GM11168 (cell line): Measurements from ENCODE around the gene MYADML2.
"Not testable (repeated sequence)": the region's sequence is repeated elsewhere in the genome, so short reads cannot be mapped to it uniquely, and the experiment has no call there.

ENCODE experiments used
- in situ Hi-C: fragments of 300-500 bp; cut with MboI; formaldehyde crosslinking; loops from one replicate; pipeline ENCODE4 v1.12.0; 2022; ENCODE audit warnings: low sequenced_read_pairs; ENCODE audit not compliant: unreplicated experiment

The MYADML2 gene

GRCh38 chr17:81947189-81947588, at the start of gene MYADML2:
Gene MYADML2 (minus strand): TSS chr17:81947233. CDS start chr17:81941741, 5,492 bp downstream.
- in situ Hi-C loops = no loop called here

GRCh38 chr17:81996232-81996756, 49.3 kb upstream of the MYADML2 start:
- in situ Hi-C loops = no loop called here

DNA sequence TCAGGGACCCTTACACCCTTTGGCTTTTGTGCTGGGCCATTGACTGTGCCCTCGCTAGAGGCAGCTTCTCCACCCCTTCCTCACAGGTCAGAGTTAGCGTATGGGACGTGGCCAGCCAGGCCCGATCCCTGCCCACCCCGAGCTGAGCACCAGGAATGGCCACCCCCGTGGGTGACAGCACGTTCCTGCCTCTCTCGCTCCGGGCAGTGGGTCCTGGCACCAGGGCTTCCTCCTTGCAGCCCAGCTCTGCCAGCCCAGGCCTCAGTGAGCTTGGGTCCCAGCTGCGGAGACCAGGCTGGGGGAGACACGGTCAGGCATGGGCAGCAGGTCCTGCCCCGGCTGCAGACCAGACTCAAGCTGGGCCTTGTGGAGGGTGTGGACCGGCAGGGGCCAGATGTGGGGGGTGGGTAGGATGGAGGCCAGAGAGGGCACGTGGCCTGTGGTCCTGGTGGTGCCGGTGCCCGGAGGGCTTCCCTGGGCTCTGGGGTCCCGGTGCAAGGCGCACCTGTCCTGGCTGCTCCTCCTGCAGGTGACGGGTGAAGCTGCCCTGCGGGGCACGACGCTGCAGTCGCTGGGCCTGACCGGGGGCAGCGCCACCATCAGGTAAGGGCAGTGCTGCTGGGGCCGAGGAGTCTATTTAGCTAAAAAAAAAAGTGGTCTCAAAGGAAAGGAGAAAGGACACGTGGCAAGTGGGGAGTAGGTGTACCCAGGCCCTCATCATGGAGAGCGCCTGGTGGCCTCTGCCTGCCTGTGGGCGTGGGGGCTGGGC, 48.6 kb upstream of the MYADML2 start:
- in situ Hi-C loops = no loop called here

- in situ Hi-C loops = no loop called here
Observed at GRCh38 chr17:81994593-81995462, 47.8 kb upstream of the MYADML2 start.

DNA sequence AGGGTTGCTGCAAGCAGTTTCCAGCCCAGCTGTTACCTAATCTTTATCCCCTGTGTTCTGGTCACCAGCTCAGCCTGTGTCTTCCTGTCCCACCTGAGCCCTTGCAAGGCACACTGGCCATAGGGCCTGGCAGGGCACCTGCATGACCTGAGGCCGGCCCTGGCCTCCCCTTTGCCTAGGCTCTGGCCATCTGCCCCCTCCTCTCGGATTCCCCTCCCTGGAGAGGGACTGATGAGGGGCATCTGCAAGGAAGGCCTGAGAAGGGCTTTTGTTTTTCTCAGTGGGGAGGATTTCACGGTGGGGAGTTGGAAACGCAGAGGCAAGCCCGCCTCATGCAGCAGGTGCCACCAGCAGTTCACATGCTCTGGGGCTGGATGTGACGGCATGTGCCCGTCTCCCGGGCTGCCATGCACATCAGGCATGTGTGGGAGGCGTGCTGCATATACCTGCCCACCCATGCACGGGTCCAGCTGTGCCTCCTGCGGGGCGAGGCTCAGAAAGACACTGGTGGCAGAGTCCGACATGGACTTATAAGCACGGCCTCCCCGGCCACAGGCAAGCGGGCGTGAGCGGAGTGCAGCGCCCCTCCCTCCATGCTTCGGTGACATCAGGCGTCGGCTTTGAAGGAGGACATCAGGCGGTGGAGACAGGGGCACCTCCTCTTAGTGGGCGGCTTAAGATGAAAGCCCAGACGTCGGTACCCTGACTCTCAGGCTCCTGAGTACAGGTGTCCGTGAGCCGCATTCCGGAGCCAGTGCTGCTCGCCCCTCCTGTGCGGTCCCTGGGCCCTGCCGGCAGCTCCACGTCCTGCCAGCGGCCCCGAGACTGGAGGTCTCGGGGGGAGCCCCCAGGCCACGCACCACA, 46.9 kb upstream of the MYADML2 start:
- in situ Hi-C loops = no loop called here

- in situ Hi-C loops = no loop called here
Observed at GRCh38 chr17:81992306-81993102, 45.5 kb upstream of the MYADML2 start.

DNA sequence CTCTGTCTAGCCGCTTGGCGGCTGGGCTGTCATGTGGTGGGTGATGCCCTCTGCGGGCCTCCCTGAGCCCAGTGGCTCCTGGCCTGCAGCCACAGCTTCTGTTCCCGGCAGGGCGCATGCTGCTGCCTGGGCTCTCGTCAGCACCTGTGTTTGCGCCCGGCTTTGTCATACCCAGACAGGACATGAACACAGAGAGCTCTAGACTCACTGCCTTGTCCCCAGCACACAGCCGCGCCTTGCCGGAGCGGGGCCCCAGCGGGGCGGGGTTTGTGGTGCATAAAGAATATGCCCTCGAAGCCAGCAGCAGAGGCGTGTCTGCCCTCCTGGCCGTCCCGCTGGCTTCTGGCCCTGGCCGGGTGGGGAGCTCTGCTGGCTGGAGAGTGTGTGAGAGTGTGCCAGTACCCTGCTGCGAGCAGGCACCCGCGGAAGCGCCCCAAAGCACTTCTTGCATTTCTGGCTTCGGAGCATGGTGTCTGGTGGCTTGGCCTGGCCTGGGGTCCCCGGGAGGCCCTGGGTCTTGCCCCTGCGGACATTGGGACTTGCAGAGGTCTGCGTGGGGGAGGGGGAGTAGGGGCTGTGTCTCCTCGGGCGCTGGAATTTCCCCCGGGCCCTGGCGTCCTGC, 44.8 kb upstream of the MYADML2 start:
- in situ Hi-C loops = no loop called here

- in situ Hi-C loops = no loop called here
Observed at GRCh38 chr17:81990836-81991683, 44.0 kb upstream of the MYADML2 start.

GRCh38 chr17:81987161-81987770, 40.2 kb upstream of the MYADML2 start:
- in situ Hi-C loops = no loop called here

GRCh38 chr17:81986606-81987005, 39.6 kb upstream of the MYADML2 start:
- in situ Hi-C loops = no loop called here

DNA sequence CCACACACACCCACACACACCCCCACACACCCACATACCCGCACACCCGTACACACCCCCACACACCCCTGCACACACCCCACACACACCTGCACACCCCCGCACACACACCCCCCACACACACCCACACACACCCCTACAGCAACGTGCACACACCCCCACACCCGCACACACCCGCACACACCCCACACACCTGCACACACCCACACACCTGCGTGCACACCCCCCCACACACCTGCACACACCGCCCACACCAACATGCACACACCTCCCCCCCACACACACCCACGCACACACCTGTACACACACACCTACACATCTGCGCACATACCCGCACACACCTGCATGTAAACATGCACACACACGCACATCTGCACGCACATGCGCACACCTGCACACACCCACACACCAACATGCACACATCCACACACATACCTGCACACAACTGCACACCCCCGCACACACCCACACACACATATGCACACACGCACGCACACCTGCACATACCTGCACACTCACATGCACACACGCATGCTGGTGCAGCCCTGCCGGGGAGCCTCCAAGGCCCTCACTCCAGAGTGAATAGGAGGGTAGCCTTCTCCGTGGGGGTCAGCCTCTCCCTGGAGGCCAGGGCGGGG, 37.9 kb upstream of the MYADML2 start:
- in situ Hi-C loops = no loop called here

- in situ Hi-C loops = no loop called here
Observed at GRCh38 chr17:81983639-81984373, 36.8 kb upstream of the MYADML2 start.

DNA sequence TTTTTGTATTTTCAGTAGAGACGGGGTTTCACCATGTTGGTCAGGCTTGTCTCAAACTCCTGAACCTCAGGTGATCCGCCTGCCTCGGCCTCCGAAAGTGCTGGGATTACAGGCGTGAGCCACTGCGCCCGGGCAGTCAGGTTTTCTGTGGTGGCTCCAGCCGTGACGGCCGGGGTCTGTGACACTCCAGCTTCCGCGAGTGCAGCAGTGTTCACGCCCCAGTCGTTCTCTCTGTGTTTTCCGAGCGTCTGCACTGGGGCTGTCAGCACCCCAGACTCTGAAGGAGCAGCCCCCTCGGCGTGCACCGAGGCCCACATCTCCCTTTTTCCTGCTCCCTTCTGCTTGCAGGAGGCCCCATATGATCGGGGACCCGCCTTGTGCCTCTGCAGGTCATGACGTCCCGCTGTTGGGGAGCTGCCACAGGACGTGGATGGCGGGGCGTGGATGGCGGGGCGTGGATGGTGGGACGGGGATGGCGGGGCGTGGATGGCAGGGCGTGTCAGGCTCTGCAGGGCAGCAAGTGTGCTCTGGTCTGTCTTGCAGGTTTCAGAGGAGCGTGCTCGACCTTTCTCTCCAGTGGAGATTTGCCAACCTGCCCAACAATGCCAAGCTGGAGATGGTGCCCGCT, 36.1 kb upstream of the MYADML2 start:
- in situ Hi-C loops = no loop called here

DNA sequence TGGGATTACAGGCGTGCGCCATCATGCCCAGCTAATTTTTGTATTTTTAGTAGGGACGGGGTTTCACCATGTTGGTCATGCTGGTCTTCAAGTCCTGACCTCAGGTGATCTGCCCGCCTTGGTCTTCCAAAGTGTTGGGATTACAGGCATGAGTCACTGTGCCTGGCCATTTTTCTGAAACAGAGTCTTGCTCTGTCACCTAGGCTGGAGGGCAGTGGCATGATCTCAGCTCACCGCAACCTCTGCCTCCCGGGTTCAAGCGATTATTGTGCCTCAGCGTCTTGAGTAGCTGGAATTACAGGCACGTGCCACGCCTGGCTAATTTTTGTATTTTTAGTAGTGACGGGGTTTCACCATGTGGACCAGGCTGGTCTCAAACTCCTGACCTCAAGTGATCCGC, 34.5 kb upstream of the MYADML2 start:
- in situ Hi-C loops = not testable (repeated sequence)

DNA sequence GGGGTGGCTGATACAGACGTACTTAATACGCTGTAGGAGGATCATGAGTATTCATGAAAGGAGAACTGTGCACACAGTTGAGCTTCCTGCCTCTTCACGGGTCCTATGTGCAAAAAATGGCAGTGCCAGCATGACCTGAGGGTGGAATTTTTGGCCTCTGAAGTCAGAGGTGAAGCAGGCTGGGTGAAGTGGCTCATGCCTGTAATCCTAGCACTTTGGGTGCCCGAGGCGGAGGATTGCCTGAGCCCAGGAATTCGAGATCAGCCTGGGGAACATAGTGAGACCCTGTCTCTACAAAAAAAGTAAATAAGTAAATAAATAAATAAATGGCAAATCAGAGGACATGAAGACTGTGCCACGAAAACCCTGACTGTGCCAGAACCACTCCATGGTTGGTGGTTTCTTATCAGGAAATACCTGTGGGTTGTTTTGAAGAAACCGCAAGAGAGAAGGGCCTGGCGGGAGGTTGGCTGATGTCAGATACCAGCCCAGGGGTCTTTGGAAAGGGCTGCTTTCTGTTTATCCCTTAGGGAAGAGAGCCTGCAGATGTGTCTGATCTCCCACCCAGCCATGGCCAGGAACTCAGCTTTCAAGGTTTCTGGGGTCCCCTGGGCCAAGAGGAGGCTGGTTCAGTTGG, 33.8 kb upstream of the MYADML2 start:
- in situ Hi-C loops = no loop called here

DNA sequence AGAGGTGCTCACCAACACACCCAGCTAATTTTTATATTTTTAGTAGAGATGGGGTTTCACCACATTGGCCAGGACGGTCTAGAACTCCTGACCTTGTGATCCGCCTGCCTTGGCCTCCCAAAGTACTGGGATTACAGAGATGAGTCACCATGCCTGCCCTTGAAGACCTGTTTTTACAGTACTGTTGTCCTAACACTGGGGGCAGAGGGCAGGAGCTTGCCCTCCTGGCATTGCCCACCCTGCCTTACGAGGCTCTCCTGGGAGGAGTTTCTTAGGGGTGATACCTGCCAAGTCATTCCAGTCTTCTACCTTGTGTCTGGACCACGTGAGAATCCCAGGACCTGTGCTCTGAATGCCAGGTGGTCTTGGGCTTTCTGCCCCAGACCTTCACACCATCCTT, 33.1 kb upstream of the MYADML2 start:
- in situ Hi-C loops = no loop called here
